Measurements from ENCODE around the gene SNX15.
"Not testable (repeated sequence)": the region's sequence is repeated elsewhere in the genome, so short reads cannot be mapped to it uniquely, and the experiment has no call there.

The SNX15 gene

GRCh38 chr11:65016705-65017104, 10.5 kb upstream of the SNX15 start:
- DNase-seq (ENCODE audit: low read depth): no peak

GRCh38 chr11:65017937-65018336, 9.3 kb upstream of the SNX15 start:
- no peak for DNase-seq (ENCODE audit: low read depth)

- DNase-seq (ENCODE audit: low read depth): no peak
These were observed 7.4 kb upstream of the SNX15 start for GRCh38 chr11:65019824-65020223.

GRCh38 chr11:65021003-65021402, 6.2 kb upstream of the SNX15 start:
- DNase-seq (ENCODE audit: low read depth): no peak

- no peak for DNase-seq (ENCODE audit: low read depth)
These were observed 5.7 kb upstream of the SNX15 start for GRCh38 chr11:65021509-65021908.

GRCh38 chr11:65023502-65023901, 3.7 kb upstream of the SNX15 start:
- not testable (repeated sequence) for DNase-seq (ENCODE audit: low read depth)

- DNase-seq (ENCODE audit: low read depth): peak; percentile 68
These were observed 429 bp upstream of the SNX15 start for GRCh38 chr11:65026810-65027209.

- DNase-seq (ENCODE audit: low read depth): no peak
These were observed 5.0 kb downstream of the SNX15 start for GRCh38 chr11:65032216-65032615.

GRCh38 chr11:65034423-65034822, 7.2 kb downstream of the SNX15 start:
- DNase-seq (ENCODE audit: low read depth): no peak

- no peak for DNase-seq (ENCODE audit: low read depth)
These were observed 8.3 kb downstream of the SNX15 start for GRCh38 chr11:65035579-65035978.

- no peak for DNase-seq (ENCODE audit: low read depth)
These were observed 9.7 kb downstream of the SNX15 start for GRCh38 chr11:65036931-65037330.

- no peak for DNase-seq (ENCODE audit: low read depth)
These were observed 13.2 kb downstream of the SNX15 start for GRCh38 chr11:65040520-65040846.

GRCh38 chr11:65040847-65041622, 13.8 kb downstream of the SNX15 start, which contains the start of gene SAC3D1:
Gene SAC3D1 (plus strand): TSS chr11:65041210. CDS start chr11:65041293, 83 bp downstream.
- peak; percentile 97 for DNase-seq (ENCODE audit: low read depth)

- DNase-seq (ENCODE audit: low read depth): no peak
These were observed 15.7 kb downstream of the SNX15 start for GRCh38 chr11:65042891-65043290.

- peak; percentile 41 for DNase-seq (ENCODE audit: low read depth)
These were observed 16.8 kb downstream of the SNX15 start for GRCh38 chr11:65043881-65044501.

- DNase-seq (ENCODE audit: low read depth): no peak
These were observed 17.8 kb downstream of the SNX15 start for GRCh38 chr11:65045061-65045460.

GRCh38 chr11:65045728-65046127, 18.5 kb downstream of the SNX15 start:
- no peak for DNase-seq (ENCODE audit: low read depth)

GRCh38 chr11:65047581-65048422, 20.6 kb downstream of the SNX15 start:
- DNase-seq (ENCODE audit: low read depth): no peak

- DNase-seq (ENCODE audit: low read depth): no peak
These were observed 24.2 kb downstream of the SNX15 start for GRCh38 chr11:65051398-65051858.

- no peak for DNase-seq (ENCODE audit: low read depth)
These were observed 26.7 kb downstream of the SNX15 start for GRCh38 chr11:65053827-65054508.

- DNase-seq (ENCODE audit: low read depth): no peak
These were observed 28.3 kb downstream of the SNX15 start for GRCh38 chr11:65055538-65055937.

- no peak for DNase-seq (ENCODE audit: low read depth)
These were observed 29.8 kb downstream of the SNX15 start for GRCh38 chr11:65056999-65057398.
